Stimulated activated CD4-positive, alpha-beta T cell treated with anti-CD3 and anti-CD28 coated beads, TNF-alpha, amount 100 ng/mL, for 48 hours (primary cell): ENCODE data around the gene NFIX.
"Not testable (repeated sequence)": the region's sequence is repeated elsewhere in the genome, so short reads cannot be mapped to it uniquely, and the experiment has no call there.

Source experiments
- DNase-seq, 3 donors: peaks; one replicate each; pipeline ENCODE4 v3.0.0-alpha.2; 2020; ENCODE audit warnings: low read depth in 3 of 3

NFIX gene

DNA sequence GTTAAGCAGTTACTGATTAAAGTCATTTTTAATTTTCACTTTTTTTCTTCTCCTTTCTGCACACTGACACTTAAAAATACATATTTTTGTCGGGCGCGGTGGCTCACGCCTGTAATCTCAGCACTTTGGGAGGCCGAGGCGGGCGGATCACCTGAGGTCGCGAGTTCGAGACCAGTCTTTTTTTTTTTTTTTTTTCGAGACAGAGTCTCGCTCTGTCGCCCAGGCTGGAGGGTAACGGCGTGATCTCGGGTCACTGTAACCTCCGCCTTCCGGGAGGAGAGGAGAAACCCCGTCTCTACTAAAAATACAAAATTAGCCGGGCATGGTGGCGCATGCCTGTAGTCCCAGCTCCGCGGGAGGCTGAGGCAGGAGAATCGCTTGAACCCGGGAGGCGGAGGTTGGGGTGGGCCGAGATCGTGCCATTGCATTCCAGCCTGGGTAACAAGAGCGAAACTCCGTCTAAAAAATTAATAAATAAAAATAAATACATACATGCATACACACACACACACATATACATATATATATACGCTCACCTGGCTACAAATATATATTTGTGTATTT, 37.8 kb upstream of the NFIX start:
- DNase-seq, result not testable (repeated sequence)

DNA sequence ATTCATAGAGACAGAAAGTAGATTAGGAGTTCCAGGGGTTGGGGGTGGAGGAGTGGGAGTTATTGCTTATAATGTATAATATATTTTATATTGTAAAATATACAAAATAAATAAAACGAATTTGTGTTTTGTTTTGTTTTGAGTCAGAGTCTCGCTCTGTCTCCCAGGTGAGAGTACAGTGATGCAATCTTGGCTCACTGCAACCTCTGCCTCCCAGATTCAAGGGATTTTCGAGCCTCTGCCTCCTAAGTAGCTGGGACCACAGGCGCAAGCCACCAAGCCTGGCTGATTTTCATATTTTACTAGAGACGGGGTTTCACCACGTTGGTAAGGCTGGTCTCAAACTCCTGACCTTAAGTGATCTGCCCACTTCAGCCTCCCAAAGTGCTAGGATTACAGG, 35.8 kb upstream of the NFIX start:
- no peak for DNase-seq

DNA sequence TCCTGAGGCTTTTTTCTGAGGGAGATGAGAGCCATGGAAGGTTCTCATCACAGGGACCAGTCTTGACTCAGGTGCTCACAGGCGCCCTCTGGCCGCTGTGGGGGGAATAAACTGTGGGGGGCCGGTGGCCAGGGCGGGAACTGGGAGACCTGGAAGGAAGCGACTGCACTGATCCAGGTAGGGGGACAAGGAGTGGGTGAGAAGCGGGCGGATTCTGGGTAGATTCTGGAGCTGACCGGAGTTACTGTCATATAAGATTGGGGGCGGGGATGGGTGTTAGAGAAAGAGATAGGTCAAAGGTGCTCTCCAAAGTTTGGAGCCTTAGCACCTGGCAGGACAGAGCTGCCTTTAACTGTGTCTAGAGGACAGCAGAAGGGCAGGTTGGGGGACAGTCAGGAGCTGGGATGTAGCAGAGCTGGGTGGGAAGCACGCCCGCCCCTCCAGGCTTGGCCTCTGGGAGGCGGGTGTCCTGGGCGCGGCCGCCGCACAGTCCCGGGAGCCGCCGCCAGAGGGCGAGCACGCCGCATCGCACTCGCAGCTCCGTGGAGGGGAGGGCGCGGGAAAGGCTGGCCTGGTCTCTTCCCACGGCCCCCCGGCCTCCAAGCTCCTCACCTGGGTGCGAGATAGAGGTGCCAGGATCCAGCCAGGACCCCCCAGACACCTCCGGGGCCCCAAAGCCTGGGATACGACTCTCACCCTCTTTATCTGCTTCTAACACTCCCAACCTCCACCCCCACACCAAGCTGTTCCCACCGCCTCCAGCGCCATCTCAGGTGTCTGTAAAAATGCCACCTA, 30.1 kb upstream of the NFIX start:
- peak; percentile 72 to 81 (median 76) for DNase-seq

DNA sequence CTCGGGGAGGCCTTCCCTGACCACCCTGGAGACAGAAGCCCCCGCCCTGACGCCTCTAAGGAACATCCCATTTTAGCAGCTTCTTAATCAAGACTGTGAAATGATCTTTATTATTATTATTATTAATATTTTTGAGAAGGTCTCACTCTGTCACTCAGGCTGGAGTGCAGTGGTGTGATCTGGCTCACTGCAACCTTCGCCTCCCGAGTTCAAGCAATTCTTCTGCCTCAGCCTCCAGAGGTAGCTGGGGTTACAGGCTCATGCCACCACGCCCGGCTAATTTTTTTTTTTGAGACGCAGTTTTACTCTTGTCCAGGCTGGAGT, 29.5 kb upstream of the NFIX start:
- DNase-seq, result no peak

DNA sequence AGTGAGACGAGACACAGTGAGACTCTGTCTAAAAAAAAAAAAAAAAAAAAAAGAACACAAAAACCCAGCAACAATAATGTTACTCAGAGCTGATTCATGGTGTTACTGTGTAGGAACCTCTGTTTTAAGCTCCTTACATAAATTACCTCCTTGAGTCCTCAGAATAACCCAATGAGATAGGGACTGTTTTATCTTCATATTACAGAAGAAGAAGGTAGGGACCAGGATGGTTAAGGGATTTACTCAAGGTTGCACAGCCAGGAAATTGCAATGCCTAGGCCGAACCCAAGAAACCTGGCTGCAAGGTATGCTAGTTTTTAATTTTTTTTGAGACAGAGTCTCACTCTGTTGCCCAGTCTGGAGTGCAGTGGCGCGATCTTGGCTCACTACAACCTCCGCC, 27.4 kb upstream of the NFIX start:
- DNase-seq, result no peak

DNA sequence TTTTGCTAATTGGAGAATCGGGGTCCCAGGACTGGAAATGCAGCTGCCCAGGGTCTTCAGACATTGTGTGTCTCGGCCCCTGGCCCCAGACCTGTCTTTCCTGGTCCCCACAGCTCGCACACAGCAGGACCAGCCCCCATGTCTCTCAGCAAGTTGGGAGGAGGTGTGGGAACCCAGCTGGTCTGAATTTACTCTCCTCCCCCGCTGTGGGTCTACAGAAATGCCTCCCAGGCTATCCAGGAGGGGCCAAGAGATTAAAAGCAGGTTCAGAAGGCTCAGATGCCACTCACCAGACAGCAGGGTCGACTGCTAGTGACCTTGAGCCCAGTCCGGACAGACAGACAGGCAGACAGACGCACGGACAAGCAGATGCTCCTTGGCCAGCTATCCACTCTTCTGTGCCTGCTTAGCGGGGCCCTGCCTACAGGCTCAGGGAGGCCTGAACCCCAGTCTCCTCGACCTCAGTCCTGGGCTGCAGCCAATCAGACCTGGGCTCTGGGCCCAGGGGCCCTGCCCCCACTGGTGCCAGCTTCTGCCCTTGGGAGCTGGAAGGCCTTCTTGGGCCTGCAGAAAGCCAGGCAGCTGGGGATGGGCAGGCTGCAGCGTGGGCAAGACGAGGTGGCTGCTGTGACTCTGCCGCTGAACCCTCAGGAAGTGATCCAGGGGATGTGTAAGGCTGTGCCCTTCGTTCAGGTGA, 25.8 kb upstream of the NFIX start, which contains the start of gene DAND5:
TSS of gene DAND5 (plus strand) at position 285 of the 697 bp plus-strand sequence. CDS start at position 370, 85 bp downstream.
- no peak for DNase-seq

DNA sequence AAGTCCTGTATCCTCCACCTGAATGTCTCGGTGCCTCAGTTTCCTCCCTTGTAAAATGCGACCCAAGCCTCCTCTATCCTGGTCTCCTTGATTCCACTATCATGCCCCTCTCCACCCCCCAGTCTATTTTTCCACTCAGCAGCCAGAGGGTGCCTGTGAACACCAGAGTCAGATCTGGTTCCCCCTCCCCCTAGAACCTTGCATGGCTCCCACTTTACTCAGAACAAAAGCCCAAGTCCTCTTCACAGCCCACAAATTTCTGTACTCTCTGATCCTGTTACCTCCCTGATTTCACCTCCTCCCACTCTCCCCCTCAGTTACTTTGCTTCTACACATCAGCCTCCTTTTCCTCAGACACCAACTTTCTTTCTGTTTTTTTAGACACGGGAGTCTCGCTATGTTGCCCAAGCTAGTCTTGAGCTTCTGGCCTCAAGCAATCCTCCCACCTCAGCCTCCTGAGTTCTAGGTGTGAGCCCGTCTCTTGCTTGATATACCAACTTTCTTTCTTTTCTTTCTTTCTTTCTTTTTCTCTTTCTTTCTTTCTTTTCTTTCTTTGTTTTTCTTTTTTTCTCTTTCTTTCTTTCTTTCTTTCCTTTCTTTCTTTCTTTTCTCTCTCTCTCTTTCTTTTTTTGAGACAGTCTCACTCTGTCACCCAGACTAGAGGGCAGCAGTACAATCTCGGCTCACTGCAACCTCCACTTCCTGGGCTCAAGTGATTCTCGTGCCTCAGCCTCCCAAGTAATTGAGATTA, 25.0 kb upstream of the NFIX start:
- no peak for DNase-seq

DNA sequence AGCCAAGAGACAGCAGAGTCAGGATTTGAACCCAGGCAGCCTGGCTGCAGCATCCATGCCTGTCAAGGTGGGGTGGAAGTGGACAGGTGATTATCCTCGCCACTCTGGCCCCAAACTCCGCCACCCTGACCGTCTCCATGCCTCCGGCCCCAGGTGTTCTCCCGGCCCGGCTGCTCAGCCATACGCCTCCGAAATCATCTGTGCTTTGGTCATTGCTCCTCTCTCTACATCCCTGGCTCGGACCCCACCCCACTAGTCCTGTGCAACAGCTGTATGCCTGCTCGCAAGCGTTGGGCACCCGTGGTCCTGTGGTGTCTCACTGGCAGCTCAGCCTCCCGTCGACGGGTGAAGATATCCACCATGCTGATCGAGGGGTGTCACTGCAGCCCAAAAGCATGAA, 22.0 kb upstream of the NFIX start:
- no peak for DNase-seq

DNA sequence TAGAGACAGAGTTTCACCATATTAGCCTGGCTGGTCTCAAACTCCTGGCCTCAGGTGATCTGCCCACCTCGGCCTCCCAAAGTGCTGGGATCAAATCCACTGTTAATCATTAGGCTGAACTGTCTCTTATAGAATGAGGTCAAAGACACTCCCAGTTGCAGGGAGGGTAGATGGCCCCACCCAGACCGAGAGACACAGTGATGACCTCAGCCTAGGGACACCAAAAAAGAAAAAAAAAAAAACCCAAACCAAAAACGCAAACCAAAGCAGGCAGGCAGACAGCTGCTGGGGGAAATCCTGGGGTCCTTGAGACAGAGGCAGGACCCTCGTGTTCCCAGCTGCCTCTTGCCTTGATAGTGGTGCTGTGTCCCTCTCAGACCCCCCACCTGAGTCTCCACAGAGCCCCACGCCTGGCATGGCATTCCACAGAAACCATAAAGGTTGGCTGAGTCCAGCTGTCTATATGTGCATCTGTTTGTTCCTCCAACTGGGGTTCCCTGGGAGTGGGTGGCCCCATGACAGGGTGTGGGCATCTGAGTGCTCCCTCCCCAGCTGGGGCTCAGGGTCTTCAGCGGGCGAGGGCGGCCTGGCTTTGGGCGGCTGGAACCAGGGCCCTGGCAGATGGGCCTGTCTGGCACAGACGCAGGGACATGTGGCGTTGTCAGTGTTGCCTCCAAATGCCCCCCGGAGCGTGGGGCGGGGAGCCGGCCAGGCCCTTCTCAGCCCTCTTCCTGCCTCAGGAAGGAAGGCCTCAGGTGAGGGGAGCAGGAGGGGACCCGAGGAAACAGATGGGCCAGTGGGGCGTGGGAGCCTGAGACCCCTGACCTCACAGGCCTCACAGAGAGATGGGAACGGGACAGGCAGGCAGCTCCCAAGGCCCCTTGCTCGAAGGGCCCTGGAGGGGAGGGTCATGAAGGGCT, 20.7 kb upstream of the NFIX start:
- DNase-seq, result no peak

DNA sequence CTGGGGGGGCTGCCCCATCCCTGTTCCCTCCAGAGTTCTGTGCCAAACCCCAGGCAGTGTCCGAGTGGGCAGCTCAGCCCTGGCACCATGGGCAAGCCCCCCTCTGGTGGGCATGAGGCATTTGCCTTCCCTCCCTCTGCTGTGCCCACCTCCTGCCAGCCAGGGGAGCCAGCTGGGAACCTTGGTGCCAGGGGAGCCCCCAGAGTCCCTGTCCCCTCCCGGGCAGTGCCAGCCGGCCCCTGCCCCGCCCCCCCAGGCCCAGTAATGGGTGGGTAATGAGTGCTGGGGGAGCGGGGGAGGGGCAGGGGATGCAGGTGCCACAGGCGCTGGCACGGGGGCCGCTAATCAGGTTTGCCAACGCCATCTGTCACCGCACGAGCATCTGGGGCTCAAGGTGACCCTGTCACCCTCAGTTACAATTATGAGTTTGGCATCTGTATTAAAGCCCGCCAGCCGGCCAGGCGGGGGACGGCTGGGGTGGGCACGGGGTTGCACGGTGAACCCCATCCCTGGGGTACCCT, 20.0 kb upstream of the NFIX start:
- no peak for DNase-seq

DNA sequence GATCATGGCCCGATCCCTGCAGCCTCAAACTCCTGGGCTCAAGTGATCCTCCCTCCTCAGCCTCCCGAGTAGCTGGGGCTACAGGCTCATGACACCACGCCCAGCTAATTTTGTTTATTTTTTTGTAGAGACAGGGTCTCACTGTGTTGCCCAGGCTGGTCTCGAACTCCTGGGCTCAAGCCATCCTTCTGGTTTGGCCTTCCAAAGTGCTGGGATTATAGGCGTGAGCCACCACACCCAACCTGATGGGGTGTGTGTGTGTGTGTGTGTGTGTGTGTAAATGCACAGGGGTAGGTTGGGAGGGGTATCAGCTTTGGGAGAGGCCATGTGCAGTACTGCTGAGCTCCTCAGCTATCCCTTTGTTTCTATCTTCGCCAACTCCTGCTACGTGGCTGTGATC, 19.2 kb upstream of the NFIX start:
- not testable (repeated sequence) for DNase-seq

DNA sequence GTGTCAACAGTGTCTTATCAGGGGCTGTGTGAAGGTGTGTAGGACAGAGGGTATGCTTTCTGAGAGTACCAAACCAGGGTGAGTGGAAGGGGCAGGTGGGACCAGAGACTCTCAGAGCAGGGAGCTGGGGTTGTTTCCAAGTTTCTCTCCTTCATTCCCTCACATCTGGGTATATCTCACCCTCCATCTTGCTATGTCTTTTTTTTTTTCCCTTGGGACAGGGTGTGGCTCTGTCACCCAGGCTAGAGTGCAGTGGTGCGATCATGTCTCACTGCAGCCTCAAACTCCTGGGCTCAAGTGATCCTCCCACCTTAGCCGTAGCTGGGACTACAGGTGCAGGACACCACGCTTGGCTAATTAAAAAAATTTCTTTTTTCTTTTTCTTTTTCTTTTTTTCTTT, 15.3 kb upstream of the NFIX start:
- no peak for DNase-seq

DNA sequence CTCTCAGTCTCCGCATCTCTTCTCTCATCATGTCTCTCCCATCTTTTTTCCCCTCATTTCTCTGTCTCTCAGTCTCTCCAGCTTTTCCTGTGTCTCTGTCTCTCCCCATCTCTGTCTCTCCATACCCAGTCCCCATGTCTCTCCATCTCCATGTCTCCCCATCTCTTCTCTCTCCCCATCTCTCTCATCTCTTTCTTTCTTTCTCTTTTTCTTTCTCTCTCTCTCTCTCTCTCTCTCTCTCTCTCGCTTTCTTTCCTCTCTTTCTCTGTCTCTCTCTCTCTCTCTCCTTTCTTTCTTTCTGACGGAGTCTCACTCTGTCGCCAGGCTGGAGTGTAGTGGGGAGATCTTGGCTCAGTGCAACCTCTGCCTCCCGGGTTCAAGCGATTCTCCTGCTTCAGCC, 12.6 kb upstream of the NFIX start:
- DNase-seq, result no peak

DNA sequence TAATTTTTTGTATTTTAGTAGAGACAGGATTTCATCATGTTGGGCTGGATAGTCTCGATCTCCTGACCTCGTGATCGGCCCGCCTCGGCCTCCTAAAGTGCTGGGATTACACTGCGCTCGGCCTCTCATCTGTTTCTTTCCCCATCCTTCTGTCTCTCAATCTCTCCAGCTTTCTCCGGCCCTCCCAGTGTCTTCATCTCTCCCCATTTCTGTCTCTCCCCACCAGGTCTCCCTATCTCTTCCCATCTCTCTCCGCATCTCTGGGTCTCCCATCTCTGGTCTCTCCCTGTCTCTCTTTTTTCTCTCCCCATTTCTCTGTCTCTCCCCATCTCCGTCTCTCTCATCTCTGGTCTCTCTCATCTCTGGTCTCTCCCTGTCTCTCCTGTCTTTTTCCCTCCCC, 12.2 kb upstream of the NFIX start:
- DNase-seq, result no peak

DNA sequence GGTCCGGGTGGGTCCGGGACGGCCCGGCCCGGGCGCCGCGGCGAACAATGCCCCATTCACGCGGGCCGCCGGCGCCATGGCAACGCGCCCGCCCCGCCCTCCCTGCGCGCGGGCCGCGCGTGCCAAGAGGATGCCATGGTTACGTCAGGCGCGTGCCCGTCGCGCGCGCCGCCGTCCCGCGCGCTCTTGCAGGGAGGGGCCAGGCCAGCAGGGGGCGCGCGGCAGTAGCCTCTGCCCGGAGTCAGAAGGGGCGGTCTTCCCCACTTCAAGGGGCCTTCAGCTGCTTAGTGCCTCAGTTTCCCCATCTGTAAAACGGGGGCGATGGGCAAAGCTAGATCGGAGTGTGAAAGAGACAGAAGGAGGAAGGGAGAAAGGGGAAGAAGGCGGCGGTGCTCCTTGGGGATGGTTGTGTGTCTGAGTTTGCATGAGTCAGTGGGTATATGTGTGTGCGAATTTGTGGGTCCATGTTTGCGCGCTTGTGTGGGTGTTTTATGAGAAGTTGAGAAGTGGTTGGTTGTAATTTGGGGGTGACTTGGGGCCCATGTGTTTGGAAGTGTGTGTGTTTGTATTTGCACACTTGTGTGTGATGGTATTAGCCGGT, 11.6 kb upstream of the NFIX start:
- DNase-seq, result peak; percentile 58 to 69 (median 63)

DNA sequence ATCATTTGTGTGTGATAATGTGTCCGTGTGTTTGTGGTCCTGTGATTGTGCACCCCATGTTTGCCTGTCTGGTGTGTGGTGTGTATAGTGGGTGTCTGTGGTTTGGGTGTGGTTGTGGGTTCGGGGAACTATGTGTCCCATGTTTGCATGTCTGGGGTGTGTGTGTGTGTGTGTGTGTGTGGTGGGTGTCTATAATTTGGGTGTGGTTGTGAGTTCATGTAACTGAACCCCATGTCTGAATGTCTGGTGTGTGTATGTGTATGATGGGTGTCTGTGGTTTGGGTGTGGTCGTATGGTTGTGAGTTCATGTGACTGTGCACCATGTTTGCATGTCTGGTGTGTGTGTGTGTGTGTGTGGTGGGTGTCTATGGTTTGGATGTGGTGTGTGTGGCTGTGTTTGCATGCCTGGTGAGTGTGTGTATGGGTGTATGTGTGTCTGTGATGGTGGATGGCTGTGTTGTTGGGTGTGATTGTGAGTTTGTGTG, 11.1 kb upstream of the NFIX start:
- DNase-seq, result no peak

DNA sequence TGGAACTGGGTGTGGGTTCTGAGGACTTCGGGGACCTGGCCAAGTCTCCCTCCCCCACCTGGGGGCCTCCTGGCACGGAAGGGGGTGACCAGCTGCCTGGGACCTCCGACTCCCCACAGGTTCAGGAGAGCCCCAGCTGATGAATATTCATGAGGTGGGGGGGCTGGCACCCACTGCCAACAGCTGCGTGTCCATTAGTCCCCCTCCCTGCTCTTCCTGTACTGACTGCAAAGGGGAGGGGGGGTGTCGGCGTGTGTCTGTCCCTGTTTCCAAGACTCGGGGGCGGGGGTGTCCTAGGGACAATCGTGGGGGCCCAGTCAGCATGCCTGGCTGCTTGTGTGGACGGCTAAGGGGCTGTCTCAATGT, 10.6 kb upstream of the NFIX start:
- DNase-seq, result no peak

DNA sequence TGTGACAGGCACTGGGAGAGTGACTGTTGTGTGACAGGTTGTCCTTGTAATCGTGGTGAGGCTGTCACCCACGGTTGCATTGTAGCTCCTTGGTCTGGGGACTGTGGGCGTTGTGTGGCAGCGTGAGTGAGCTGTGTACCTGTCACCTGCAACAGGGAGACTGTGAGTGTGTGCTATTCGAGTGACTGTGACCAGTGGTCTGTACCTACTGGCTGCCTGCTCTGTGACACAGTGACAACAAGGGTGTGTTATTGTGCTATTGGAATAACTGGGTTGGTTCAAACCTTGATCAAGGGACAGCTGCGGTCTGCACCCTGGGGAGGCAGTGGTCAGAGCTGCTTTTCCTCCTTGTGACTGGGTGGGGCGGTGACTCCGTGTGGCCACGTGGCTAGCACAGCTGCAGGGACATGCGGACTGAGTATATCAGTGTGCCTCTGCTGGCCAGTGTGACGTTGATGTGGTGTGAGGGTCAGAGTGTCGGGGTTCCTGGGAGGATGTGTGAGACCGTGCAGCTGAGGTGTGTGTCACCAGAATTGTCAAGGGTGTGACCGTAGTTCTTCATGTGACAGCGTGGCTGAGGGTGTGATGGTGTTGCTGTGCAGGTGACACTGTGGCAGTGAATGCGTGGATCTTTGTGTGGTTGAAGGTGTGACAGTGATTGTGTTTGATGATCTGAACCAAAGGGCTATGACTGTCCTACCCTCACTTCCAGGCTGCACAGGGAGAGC, 10.1 kb upstream of the NFIX start:
- no peak for DNase-seq

DNA sequence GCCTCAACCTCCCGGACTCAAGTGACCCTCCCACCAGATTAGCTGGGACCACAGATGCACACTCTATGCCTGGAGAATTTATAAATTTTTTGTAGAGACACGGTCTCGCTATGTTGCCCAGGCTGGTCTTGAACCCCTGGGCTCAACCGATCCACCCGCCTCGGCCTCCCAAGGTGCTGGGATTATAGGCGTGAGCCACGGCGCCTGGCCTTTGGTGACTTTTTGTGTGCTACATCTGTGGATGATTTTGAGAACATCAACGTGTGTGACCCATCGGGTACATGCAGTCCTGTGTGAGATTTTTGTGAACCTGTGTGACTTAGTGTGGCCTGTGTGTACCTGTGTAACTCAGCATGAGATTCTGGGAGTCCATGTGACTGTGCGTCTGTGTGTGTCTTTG, 8.5 kb upstream of the NFIX start:
- no peak for DNase-seq

DNA sequence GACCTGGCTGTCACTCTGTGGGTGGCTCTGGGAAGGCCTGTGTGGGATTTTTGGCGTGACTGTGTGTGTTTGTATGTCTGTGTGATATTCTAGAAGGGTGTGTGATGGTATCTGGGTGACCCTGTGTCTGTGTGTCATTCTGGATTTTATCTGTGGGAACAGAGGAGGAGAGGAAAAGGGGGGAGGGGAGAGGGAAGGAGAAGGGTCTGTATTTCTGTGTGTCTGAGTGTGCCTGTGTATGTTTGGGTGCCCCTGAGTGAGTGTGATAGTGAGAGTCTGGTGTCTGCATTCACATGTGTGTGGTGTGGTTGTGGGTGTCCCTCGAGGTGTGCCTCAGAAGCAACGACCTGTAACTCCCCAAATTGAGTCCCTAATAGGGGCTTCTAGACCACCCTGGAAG, 8.1 kb upstream of the NFIX start:
- DNase-seq, result no peak
